ENCODE data around the gene SLC8A1.

SLC8A1 gene

GRCh38 chr2:40115348-40115747, 336.5 kb downstream of the SLC8A1 start:
- Histone ChIP-seq H3K9me3 (ENCODE audit: insufficient read depth, low read depth, low read length) (no peaks in the 10 kb centered on the region), H3K4me2 (ENCODE audit: low read depth, low read length, poor library complexity, severe bottlenecking) (no peak overlapping the region), H3K4me1 (ENCODE audit: insufficient read depth, low read length, poor library complexity, severe bottlenecking) (no peaks in the 10 kb centered on the region), H4K20me1 (ENCODE audit: insufficient read depth, low read length, poor library complexity, severe bottlenecking) (no peaks in the 10 kb centered on the region), H3K9ac (ENCODE audit: low read depth, low read length, poor library complexity, severe bottlenecking) (no peak overlapping the region), H3K27me3 (ENCODE audit: insufficient read depth, low read length, poor library complexity, severe bottlenecking) (no peaks in the 10 kb centered on the region), H3K36me3 (ENCODE audit: insufficient read depth, low read length) (no peaks in the 10 kb centered on the region), H2AFZ (ENCODE audit: low read length) (no peak overlapping the region), H3F3A (ENCODE audit: low read depth) (no peaks in the 10 kb centered on the region), H3K4me3 (ENCODE audit: low read length, poor library complexity, severe bottlenecking) (no peak overlapping the region), H3K9me2 (replicated peaks; ENCODE audit: low read depth, low read length) (no peaks in the 10 kb centered on the region), H3K79me2 (ENCODE audit: insufficient read depth, low read length) (no peaks in the 10 kb centered on the region)
- no peak for TF ChIP-seq CTCF (conservative IDR thresholded peaks at IDR 0.05; ENCODE audit: low read length)
- TF ChIP-seq EZH2phosphoT487 (IDR thresholded peaks at IDR 0.05; ENCODE audit: borderline replicate concordance), result no peak

- H3K4me2 ChIP-seq (ENCODE audit: low read depth, low read length, poor library complexity, severe bottlenecking), result no peak overlapping the region
These were observed 337.9 kb downstream of the SLC8A1 start for GRCh38 chr2:40113997-40114396.

GRCh38 chr2:40113272-40113968, 338.5 kb downstream of the SLC8A1 start:
- no peak overlapping the region for H3K4me2 ChIP-seq (ENCODE audit: low read depth, low read length, poor library complexity, severe bottlenecking)
- no peaks in the 10 kb centered on the region for H3K4me1 ChIP-seq (ENCODE audit: insufficient read depth, low read length, poor library complexity, severe bottlenecking)
- H2AFZ ChIP-seq (ENCODE audit: low read length), result no peak overlapping the region
- H3F3A ChIP-seq (ENCODE audit: low read depth), result no peaks in the 10 kb centered on the region
- H3K9ac ChIP-seq (ENCODE audit: low read depth, low read length, poor library complexity, severe bottlenecking), result no peak overlapping the region
- no peaks in the 10 kb centered on the region for H3K36me3 ChIP-seq (ENCODE audit: insufficient read depth, low read length)
- H3K9me3 ChIP-seq (ENCODE audit: insufficient read depth, low read depth, low read length), result no peaks in the 10 kb centered on the region
- TF ChIP-seq CTCF (conservative IDR thresholded peaks at IDR 0.05; ENCODE audit: low read length), result no peak
- no peak for TF ChIP-seq EZH2phosphoT487 (IDR thresholded peaks at IDR 0.05; ENCODE audit: borderline replicate concordance)
- H3K79me2 ChIP-seq (ENCODE audit: insufficient read depth, low read length), result no peaks in the 10 kb centered on the region
- H3K9me2 ChIP-seq (replicated peaks; ENCODE audit: low read depth, low read length), result no peaks in the 10 kb centered on the region
- H3K4me3 ChIP-seq (ENCODE audit: low read length, poor library complexity, severe bottlenecking), result no peak overlapping the region
- no peaks in the 10 kb centered on the region for H4K20me1 ChIP-seq (ENCODE audit: insufficient read depth, low read length, poor library complexity, severe bottlenecking)
- no peaks in the 10 kb centered on the region for H3K27me3 ChIP-seq (ENCODE audit: insufficient read depth, low read length, poor library complexity, severe bottlenecking)

More at GRCh38 chr2:40113997-40114396, 337.9 kb downstream of the SLC8A1 start:
- H3K4me1 ChIP-seq (ENCODE audit: insufficient read depth, low read length, poor library complexity, severe bottlenecking), result no peaks in the 10 kb centered on the region
- no peaks in the 10 kb centered on the region for H3K27me3 ChIP-seq (ENCODE audit: insufficient read depth, low read length, poor library complexity, severe bottlenecking)
- H3K9me2 ChIP-seq (replicated peaks; ENCODE audit: low read depth, low read length), result no peaks in the 10 kb centered on the region
- no peaks in the 10 kb centered on the region for H3K9me3 ChIP-seq (ENCODE audit: insufficient read depth, low read depth, low read length)
- no peaks in the 10 kb centered on the region for H3K36me3 ChIP-seq (ENCODE audit: insufficient read depth, low read length)
- no peak overlapping the region for H3K4me3 ChIP-seq (ENCODE audit: low read length, poor library complexity, severe bottlenecking)
- H3K79me2 ChIP-seq (ENCODE audit: insufficient read depth, low read length), result no peaks in the 10 kb centered on the region
- H4K20me1 ChIP-seq (ENCODE audit: insufficient read depth, low read length, poor library complexity, severe bottlenecking), result no peaks in the 10 kb centered on the region
- H3K9ac ChIP-seq (ENCODE audit: low read depth, low read length, poor library complexity, severe bottlenecking), result no peak overlapping the region
- TF ChIP-seq EZH2phosphoT487 (IDR thresholded peaks at IDR 0.05; ENCODE audit: borderline replicate concordance) (no peak), CTCF (conservative IDR thresholded peaks at IDR 0.05; ENCODE audit: low read length) (no peak)
- no peaks in the 10 kb centered on the region for H3F3A ChIP-seq (ENCODE audit: low read depth)
- H2AFZ ChIP-seq (ENCODE audit: low read length), result no peak overlapping the region
